ENCODE measurements around the gene SZT2.

DNA sequence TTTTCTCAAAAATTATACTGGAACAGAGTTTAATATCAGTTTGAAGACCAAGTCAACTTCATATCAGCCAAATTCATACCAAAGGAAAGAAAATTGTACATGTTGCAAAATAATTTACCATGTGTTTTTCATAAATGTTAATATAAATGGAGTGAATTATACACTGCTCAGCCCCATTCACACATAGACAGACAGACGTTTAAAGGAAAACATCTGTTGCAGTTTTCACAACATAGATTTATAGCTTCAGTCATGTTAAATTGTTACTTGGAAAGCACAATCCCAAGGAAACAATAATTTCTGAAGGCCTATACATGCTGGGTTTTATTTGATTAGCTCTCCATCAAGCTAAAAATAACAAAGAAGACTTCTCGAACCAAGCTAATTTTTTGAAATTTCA lies 91.8 kb downstream of the SZT2 start:
- TF ChIP-seq, protein P1, sequence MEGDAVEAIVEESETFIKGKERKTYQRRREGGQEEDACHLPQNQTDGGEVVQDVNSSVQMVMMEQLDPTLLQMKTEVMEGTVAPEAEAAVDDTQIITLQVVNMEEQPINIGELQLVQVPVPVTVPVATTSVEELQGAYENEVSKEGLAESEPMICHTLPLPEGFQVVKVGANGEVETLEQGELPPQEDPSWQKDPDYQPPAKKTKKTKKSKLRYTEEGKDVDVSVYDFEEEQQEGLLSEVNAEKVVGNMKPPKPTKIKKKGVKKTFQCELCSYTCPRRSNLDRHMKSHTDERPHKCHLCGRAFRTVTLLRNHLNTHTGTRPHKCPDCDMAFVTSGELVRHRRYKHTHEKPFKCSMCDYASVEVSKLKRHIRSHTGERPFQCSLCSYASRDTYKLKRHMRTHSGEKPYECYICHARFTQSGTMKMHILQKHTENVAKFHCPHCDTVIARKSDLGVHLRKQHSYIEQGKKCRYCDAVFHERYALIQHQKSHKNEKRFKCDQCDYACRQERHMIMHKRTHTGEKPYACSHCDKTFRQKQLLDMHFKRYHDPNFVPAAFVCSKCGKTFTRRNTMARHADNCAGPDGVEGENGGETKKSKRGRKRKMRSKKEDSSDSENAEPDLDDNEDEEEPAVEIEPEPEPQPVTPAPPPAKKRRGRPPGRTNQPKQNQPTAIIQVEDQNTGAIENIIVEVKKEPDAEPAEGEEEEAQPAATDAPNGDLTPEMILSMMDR (IDR thresholded peaks at IDR 0.05) = no peak
- no peak for TF ChIP-seq POLR2A (IDR thresholded peaks at IDR 0.05)

Data from right lobe of liver (tissue), 4 donors.